Adrenal gland (tissue), 5 donors: ENCODE data around the gene DGAT2.
"Not testable (repeated sequence)": the region's sequence is repeated elsewhere in the genome, so short reads cannot be mapped to it uniquely, and the experiment has no call there.

Experiments used
- CTCF ChIP-seq, 6 experiments: fragments of 450-650 bp in 4 of 6; fragments of 200-600 bp in 2 of 6; sonication (generic) in 1 of 6; IDR thresholded peaks; 1 replicate in 5 of 6; 2 replicates in 1 of 6; pipeline versions ENCODE4 v1.5.1 to v1.8.0; 2016 to 2021; ENCODE audit warnings: antibody characterized with exemption in 6 of 6, mild to moderate bottlenecking in 2 of 6, moderate library complexity in 1 of 6
- POLR2A ChIP-seq, 2 donors: fragments of 450-650 bp; IDR thresholded peaks; one replicate each; pipeline ENCODE4 v1.6.1; 2017; ENCODE audit warnings: antibody characterized with exemption in 2 of 2, mild to moderate bottlenecking in 2 of 2, moderate library complexity in 1 of 2
- donor health status: DM: no; HTN: no; CAD: no.

- TF ChIP-seq CTCF, POLR2A (IDR thresholded peaks at IDR 0.05): not testable (repeated sequence)
Observed at GRCh38 chr11:75748729-75749273, 19.8 kb upstream of the DGAT2 start.
